DND-41 (cell line): ENCODE data around the gene RBMS1.

ENCODE experiments used
- ATAC-seq: fragments of 200-7000 bp; cut with Tn5 transposase; 3 replicates; pipeline ENCODE4 v1.9.1; 2021; ENCODE audit warnings: low read depth; ENCODE audit not compliant: insufficient read depth
- DNase-seq: peaks from one replicate; pipeline ENCODE4 v3.0.0-alpha.2; 2020
- H2AFZ ChIP-seq: 2 replicates; pipeline ENCODE4 v1.6.0; 2012; ENCODE audit warnings: low read depth, low read length
- H3K27ac ChIP-seq: 2 replicates; pipeline ENCODE4 v1.5.1; 2012; ENCODE audit warnings: low read length, inconsistent platforms
- H3K27me3 ChIP-seq: fragments of 200-600 bp; sonication (generic); 2 replicates; pipeline ENCODE4 v1.6.0; 2012; ENCODE audit warnings: low read length, mild to moderate bottlenecking, inconsistent platforms; ENCODE audit not compliant: insufficient read depth, poor library complexity
- H3K36me3 ChIP-seq: 2 replicates; pipeline ENCODE4 v1.5.1; 2012; ENCODE audit warnings: low read length, inconsistent platforms; ENCODE audit not compliant: insufficient read depth
- H3K4me1 ChIP-seq: 2 replicates; pipeline ENCODE4 v1.5.1; 2012; ENCODE audit warnings: mild to moderate bottlenecking, low read length; ENCODE audit not compliant: insufficient read depth
- H3K4me2 ChIP-seq: 2 replicates; pipeline ENCODE4 v1.6.0; 2012; ENCODE audit warnings: mild to moderate bottlenecking, moderate library complexity, low read length, inconsistent platforms; ENCODE audit not compliant: insufficient read depth
- H3K4me3 ChIP-seq, 2 experiments: fragments of 200-600 bp in 1 of 2; shearing (Covaris generic) in 1 of 2; 2 replicates each; pipeline ENCODE4 v1.5.1; 2012 to 2016; ENCODE audit warnings: inconsistent platforms in 2 of 2, low read length in 2 of 2, mild to moderate bottlenecking in 2 of 2, low read depth in 1 of 2, moderate library complexity in 1 of 2
- H3K79me2 ChIP-seq: 2 replicates; pipeline ENCODE4 v1.6.0; 2012; ENCODE audit warnings: low read length, inconsistent platforms; ENCODE audit not compliant: insufficient read depth
- H3K9ac ChIP-seq: 2 replicates; pipeline ENCODE4 v1.6.0; 2012; ENCODE audit warnings: low read depth, mild to moderate bottlenecking, inconsistent platforms, low read length, moderate library complexity
- H3K9me3 ChIP-seq: 2 replicates; pipeline ENCODE4 v1.5.1; 2012; ENCODE audit warnings: low read length, moderate library complexity, mild to moderate bottlenecking, inconsistent platforms; ENCODE audit not compliant: insufficient read depth, severe bottlenecking
- H4K20me1 ChIP-seq: 2 replicates; pipeline ENCODE4 v1.6.0; 2012; ENCODE audit warnings: low read length; ENCODE audit not compliant: insufficient read depth
- EZH2 ChIP-seq: IDR thresholded peaks from 3 replicates; pipeline ENCODE4 v1.6.1; 2012; ENCODE audit warnings: borderline replicate concordance, low read depth, mild to moderate bottlenecking, moderate library complexity, low read length, inconsistent platforms; ENCODE audit not compliant: severe bottlenecking
- TF ChIP-seq, protein P1 (sequence below): IDR thresholded peaks from 2 replicates; pipeline ENCODE4 v1.5.1; 2012; ENCODE audit warnings: borderline replicate concordance, low read length, moderate library complexity, mild to moderate bottlenecking; ENCODE audit not compliant: poor library complexity, severe bottlenecking; ENCODE audit errors: extremely low read depth

RBMS1 gene

DNA sequence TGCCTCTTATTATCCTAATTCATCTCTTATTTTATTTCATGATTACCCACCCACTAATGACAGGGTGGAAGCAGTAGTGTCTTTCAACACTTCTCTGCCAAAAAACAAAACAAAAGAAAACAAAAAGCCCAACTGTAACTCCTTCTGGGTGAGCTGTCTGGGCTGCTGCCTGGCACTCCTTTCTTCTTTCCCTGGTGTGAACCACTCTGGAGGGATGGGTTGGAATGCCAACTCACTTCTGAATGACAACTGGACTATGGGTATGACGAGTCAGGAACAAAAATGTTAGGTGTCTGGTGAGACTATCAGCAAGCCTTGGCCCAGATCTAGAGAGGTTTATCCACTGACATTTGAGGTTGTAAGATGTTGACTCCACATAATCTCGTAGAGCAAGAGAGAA, 205.3 kb downstream of the RBMS1 start:
- Histone ChIP-seq H3K9ac (no peak overlapping the region), H3K9me3 (no peaks in the 10 kb centered on the region), H3K4me1 (no peaks in the 10 kb centered on the region), H3K36me3 (peaks cover 49% of the 10 kb centered on the region), H4K20me1 (no peaks in the 10 kb centered on the region), H3K79me2 (no peaks in the 10 kb centered on the region), H2AFZ (no peak overlapping the region), H3K27ac (no peak overlapping the region), H3K4me2 (no peak overlapping the region), H3K27me3 (no peaks in the 10 kb centered on the region), H3K4me3 (no peak overlapping the region)
- no peak for ATAC-seq
- TF ChIP-seq, protein P1, sequence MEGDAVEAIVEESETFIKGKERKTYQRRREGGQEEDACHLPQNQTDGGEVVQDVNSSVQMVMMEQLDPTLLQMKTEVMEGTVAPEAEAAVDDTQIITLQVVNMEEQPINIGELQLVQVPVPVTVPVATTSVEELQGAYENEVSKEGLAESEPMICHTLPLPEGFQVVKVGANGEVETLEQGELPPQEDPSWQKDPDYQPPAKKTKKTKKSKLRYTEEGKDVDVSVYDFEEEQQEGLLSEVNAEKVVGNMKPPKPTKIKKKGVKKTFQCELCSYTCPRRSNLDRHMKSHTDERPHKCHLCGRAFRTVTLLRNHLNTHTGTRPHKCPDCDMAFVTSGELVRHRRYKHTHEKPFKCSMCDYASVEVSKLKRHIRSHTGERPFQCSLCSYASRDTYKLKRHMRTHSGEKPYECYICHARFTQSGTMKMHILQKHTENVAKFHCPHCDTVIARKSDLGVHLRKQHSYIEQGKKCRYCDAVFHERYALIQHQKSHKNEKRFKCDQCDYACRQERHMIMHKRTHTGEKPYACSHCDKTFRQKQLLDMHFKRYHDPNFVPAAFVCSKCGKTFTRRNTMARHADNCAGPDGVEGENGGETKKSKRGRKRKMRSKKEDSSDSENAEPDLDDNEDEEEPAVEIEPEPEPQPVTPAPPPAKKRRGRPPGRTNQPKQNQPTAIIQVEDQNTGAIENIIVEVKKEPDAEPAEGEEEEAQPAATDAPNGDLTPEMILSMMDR: no peak
- TF ChIP-seq EZH2: no peak
- no peak for DNase-seq

DNA sequence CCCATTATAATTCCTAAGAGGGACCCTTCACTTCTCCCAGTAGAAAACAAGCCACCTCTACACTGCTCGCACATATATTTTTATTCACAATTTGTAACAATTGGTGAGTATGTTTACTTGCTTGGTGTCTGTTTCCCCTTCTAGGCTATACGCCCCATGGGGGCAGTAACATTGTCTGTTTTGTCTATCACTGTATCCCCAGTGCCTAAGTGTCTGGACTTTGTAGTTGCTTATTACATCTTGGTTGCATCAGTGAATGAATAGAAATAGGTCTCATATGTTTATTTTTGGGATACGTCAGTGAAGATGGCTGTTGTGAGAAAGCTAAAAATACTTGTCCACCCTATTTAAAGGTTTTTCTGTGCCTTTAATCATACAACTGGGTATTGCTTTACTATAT, 206.1 kb downstream of the RBMS1 start:
- H3K4me1 ChIP-seq: no peaks in the 10 kb centered on the region
- ATAC-seq: no peak
- H2AFZ ChIP-seq: no peak overlapping the region
- no peaks in the 10 kb centered on the region for H3K9me3 ChIP-seq
- H3K9ac ChIP-seq: no peak overlapping the region
- H3K4me2 ChIP-seq: no peak overlapping the region
- H4K20me1 ChIP-seq: no peaks in the 10 kb centered on the region
- H3K27me3 ChIP-seq: no peaks in the 10 kb centered on the region
- H3K36me3 ChIP-seq: peaks cover 47% of the 10 kb centered on the region
- TF ChIP-seq, protein P1: no peak
- no peak for TF ChIP-seq EZH2
- no peak for DNase-seq
- no peaks in the 10 kb centered on the region for H3K79me2 ChIP-seq
- H3K27ac ChIP-seq: no peak overlapping the region
- H3K4me3 ChIP-seq: no peak overlapping the region

DNA sequence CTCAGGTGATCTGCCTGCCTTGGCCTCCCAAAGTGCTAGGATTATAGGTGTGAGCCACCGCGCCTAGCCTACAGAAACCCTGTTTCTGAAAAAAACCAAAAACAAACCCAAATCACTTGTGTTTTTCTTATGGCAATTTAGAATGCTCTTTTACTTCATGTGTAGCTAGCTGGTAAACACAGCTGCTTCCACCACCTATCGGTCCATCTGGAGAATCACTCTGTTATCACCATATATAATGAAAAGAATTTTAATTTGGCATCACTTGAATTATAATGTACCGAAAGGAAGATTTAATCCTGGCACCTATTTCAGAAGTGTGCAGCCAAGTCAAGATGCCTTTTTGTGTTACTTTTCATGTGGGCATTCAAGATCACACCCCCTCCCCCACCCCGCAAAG, 207.1 kb downstream of the RBMS1 start:
- no peaks in the 10 kb centered on the region for H3K4me1 ChIP-seq
- no peaks in the 10 kb centered on the region for H4K20me1 ChIP-seq
- H3K4me2 ChIP-seq: no peak overlapping the region
- no peaks in the 10 kb centered on the region for H3K79me2 ChIP-seq
- H3K27ac ChIP-seq: no peak overlapping the region
- TF ChIP-seq EZH2: no peak
- TF ChIP-seq, protein P1: no peak
- no peaks in the 10 kb centered on the region for H3K27me3 ChIP-seq
- no peaks in the 10 kb centered on the region for H3K9me3 ChIP-seq
- H3K4me3 ChIP-seq: no peak overlapping the region
- ATAC-seq: no peak
- H3K9ac ChIP-seq: no peak overlapping the region
- H2AFZ ChIP-seq: no peak overlapping the region
- H3K36me3 ChIP-seq: peaks cover 51% of the 10 kb centered on the region
- DNase-seq: no peak

DNA sequence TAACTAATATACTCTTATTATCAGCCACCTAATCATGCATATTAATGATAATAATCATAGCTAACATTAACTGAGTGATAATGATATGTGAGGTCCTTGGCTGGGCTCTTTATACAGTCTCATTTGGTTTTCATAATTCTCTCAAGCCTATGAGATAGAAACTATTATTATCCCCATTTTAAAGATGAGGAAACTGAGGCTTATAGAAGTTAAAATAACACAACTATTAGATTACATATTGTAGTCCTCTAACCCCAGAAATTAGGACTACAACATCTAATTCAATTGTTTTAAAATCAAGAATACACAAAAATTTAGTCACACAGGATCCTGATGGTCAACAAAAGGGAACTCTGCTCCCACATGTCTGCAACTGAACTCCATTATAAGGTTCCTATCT, 209.9 kb downstream of the RBMS1 start:
- no peak overlapping the region for H3K9ac ChIP-seq
- H3K9me3 ChIP-seq: no peaks in the 10 kb centered on the region
- no peaks in the 10 kb centered on the region for H3K27me3 ChIP-seq
- no peak overlapping the region for H3K4me2 ChIP-seq
- no peak overlapping the region for H3K27ac ChIP-seq
- TF ChIP-seq EZH2: no peak
- TF ChIP-seq, protein P1: no peak
- peaks cover 9% of the 10 kb centered on the region for H3K4me1 ChIP-seq
- no peak overlapping the region for H2AFZ ChIP-seq
- no peaks in the 10 kb centered on the region for H4K20me1 ChIP-seq
- no peak for ATAC-seq
- H3K79me2 ChIP-seq: no peaks in the 10 kb centered on the region
- DNase-seq: no peak
- H3K4me3 ChIP-seq: no peak overlapping the region
- peaks cover 64% of the 10 kb centered on the region for H3K36me3 ChIP-seq
